ENCODE results near the gene SMIM23.
A peak's percentile ranks its signal among the peaks of the same experiment; 100 is the strongest.

The SMIM23 gene

DNA sequence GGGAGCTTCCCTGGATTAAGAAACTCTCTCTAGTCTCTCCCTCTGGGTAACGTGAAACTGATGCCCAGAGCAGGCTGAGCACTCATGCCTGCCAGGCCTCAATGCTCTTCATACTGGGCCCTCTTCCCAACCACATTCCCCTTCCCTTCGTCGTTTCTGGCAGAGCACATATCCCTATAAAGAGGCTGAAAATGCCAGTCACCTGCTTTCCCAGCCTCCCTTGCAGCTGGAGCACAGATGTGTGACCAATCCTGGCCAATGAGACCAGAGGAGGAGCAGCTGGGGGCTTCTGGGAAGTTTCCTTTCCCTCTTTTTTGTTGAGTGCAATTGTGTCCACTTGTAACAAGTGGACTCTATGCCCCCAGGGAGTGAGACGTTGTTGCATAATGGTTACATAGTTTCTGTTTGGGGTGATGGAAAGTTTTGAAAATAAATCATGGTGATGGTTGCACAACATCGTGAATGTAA, 30.2 kb upstream of the SMIM23 start:
- H3K4me3 ChIP-seq (replicated peaks in 1 of 2; ENCODE audit: low read depth in 2 of 2, low read length in 2 of 2): no peak overlapping the region
- TF ChIP-seq, protein P1, sequence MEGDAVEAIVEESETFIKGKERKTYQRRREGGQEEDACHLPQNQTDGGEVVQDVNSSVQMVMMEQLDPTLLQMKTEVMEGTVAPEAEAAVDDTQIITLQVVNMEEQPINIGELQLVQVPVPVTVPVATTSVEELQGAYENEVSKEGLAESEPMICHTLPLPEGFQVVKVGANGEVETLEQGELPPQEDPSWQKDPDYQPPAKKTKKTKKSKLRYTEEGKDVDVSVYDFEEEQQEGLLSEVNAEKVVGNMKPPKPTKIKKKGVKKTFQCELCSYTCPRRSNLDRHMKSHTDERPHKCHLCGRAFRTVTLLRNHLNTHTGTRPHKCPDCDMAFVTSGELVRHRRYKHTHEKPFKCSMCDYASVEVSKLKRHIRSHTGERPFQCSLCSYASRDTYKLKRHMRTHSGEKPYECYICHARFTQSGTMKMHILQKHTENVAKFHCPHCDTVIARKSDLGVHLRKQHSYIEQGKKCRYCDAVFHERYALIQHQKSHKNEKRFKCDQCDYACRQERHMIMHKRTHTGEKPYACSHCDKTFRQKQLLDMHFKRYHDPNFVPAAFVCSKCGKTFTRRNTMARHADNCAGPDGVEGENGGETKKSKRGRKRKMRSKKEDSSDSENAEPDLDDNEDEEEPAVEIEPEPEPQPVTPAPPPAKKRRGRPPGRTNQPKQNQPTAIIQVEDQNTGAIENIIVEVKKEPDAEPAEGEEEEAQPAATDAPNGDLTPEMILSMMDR (IDR thresholded peaks at IDR 0.05; ENCODE audit: low read depth, low read length): no peak
- DNase-seq (ENCODE audit: low read depth in 2 of 2): no peak

DNA sequence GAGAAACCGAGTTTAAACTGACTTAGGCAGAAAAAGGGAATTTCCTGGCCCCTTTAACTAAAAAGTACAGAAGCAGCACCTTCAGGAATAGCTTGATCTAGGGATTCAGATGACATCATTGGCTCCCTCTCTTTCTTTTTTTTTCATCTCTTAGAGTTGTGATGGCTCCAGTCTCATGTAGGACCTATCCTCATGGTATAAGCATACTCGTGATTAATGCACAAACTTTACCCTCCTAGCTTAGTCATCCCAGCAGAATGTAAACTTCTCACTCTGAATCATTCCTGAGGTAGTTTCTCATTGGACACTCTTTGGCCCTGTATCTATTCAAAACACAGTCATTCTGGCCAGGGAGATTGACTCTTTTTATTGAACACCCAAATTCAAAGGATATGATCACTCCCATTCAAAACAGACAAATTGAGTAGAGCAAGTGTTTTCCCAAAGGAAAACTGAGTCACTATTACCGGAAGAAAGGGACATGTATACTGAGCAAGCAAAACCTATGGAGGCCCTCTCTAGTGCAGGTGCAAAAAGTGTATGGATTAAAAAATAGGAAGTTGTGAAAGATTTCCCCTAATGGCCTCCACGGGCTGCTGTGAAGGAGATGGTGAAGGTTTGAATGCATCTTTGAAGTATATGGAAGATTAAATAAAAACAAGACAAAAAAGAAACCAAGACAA, 27.6 kb upstream of the SMIM23 start:
- no peak overlapping the region for H3K4me3 ChIP-seq (replicated peaks in 1 of 2; ENCODE audit: low read depth in 2 of 2, low read length in 2 of 2)
- TF ChIP-seq, protein P1 (IDR thresholded peaks at IDR 0.05; ENCODE audit: low read depth, low read length): no peak
- DNase-seq (ENCODE audit: low read depth in 2 of 2): peak; percentile 51 to 94

DNA sequence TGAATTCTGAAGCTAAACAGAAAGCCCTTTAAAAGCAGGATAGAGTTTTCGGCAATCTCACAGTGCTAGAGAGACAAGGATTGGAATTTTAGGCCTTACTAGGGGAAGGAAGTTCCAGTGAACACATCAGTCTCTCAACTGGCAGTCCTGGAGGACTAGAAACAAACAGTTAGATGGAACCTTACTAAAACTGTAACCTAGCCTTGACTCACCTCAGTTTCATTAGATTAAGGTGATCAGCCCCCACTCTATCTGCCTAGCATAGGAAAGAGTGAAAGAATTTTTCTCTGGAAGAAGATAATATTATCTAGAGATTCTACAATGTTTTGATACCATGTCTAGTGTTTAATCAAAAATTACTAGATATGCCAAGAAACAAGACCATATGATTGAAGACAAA, 25.8 kb upstream of the SMIM23 start:
- TF ChIP-seq, protein P1 (IDR thresholded peaks at IDR 0.05; ENCODE audit: low read depth, low read length): no peak
- no peak overlapping the region for H3K4me3 ChIP-seq (replicated peaks in 1 of 2; ENCODE audit: low read depth in 2 of 2, low read length in 2 of 2)

DNA sequence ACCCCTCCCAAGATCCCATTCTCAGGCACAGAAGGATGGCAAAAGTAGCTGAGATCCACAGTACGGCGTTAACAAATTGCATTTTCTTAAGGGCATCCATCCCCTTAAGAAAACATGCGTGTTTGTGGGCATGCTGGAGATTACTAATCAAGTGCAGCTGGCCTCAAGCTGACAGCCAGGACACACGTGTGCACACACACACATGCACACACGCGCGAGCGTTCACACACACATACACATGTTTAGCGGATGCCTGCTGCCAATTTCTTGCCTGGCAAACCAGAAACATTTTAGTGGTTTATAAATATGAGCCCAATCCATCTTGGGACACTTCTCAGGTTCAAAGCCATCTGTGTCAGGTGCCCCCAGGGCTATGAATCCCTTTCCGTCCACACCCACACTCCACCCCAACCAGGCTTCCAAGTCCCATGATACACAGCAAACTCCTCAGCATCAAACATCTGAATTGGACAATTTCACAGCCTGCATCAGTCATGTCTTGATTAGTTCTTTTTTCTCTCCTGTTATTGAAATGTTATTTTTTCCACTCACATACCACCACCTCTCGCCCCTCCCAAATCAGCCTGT, 23.5 kb upstream of the SMIM23 start:
- DNase-seq (ENCODE audit: low read depth in 2 of 2): no peak
- H3K4me3 ChIP-seq (replicated peaks in 1 of 2; ENCODE audit: low read depth in 2 of 2, low read length in 2 of 2): no peak overlapping the region
- TF ChIP-seq, protein P1 (IDR thresholded peaks at IDR 0.05; ENCODE audit: low read depth, low read length): no peak

More for the DNA sequence above, 25.8 kb upstream of the SMIM23 start:
- DNase-seq (ENCODE audit: low read depth in 2 of 2): no peak

DNA sequence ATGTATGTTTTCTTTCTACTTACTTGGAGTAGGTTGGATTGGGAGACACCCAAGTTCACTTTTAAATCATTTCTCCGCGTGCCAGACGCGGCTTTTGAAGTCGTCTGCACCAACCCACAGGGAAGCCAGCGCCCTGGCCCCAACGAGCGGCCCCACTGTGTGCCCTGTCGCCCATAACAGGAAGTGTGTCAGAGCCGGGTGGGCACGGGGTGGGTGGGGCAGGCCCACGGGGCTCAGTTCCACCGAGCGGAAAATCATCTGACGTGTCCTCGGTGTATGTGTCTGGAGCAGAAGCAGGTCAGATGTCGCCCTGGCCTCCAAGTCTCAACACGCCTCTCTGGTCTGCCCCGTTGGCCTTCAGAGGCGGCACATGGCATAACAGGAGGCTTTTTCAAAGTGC, 22.7 kb upstream of the SMIM23 start:
- no peak for DNase-seq (ENCODE audit: low read depth in 2 of 2)

DNA sequence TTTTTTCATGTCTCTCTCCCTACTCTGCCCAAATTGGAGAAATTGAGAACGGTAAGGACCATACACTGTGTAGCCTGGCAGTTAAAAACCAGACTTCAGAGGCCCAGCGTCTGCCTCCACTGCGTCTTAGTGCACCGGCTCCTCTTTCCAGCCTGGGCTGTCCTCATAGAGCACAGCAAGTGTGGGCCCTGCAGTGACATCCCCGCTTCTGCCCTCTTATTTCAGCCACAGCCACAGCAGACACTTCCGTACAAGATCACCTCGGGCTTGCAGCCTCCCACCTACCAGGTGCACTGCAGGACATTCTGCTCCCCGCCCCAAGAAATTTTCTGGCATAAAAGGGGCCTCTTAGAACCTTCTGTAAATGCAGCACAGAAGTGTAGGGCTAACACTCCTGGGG, 21.4 kb upstream of the SMIM23 start:
- TF ChIP-seq, protein P1 (IDR thresholded peaks at IDR 0.05; ENCODE audit: low read depth, low read length): no peak
- H3K4me3 ChIP-seq (replicated peaks in 1 of 2; ENCODE audit: low read depth in 2 of 2, low read length in 2 of 2): no peak overlapping the region
- DNase-seq (ENCODE audit: low read depth in 2 of 2): no peak

More for the DNA sequence above, 22.7 kb upstream of the SMIM23 start:
- no peak overlapping the region for H3K4me3 ChIP-seq (replicated peaks in 1 of 2; ENCODE audit: low read depth in 2 of 2, low read length in 2 of 2)
- TF ChIP-seq, protein P1 (IDR thresholded peaks at IDR 0.05; ENCODE audit: low read depth, low read length): no peak

Measured in cardiac fibroblast (primary cell).